Fibroblast of pulmonary artery (primary cell): ENCODE data around the gene RIC1.

Experiments used
- DNase-seq: peaks from one replicate; pipeline ENCODE4 v3.0.0-alpha.2; 2010; ENCODE audit warnings: low read depth
- H3K4me3 ChIP-seq: replicated peaks from 2 replicates; pipeline ENCODE4 v1.5.1; 2011; ENCODE audit warnings: low read depth, mild to moderate bottlenecking, control low read depth, low read length, moderate library complexity
- TF ChIP-seq, protein P1 (sequence below): IDR thresholded peaks from 2 replicates; pipeline ENCODE4 v1.5.1; 2011; ENCODE audit warnings: mild to moderate bottlenecking, control low read depth, low read length, inconsistent platforms; ENCODE audit errors: missing control alignments

Gene RIC1

DNA sequence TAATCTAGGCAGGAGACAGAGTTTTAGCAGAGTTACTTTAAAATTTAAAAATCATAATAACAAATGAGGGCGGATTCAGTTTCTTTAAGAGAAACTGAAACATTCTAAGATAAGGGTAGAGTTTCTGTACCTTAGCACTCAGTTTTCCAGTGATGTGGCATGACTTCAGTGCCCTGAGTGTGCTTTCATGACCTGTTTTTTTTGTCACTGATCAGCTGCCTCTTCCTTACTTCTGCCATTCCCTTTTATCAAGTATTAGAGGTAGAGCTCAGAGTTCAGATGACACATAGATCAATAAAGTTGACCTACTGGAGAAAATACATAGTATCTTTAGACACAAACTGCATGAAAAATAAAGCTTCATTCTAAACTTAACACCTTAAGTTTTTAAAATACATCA is 121.7 kb downstream of the RIC1 start:
- TF ChIP-seq, protein P1, sequence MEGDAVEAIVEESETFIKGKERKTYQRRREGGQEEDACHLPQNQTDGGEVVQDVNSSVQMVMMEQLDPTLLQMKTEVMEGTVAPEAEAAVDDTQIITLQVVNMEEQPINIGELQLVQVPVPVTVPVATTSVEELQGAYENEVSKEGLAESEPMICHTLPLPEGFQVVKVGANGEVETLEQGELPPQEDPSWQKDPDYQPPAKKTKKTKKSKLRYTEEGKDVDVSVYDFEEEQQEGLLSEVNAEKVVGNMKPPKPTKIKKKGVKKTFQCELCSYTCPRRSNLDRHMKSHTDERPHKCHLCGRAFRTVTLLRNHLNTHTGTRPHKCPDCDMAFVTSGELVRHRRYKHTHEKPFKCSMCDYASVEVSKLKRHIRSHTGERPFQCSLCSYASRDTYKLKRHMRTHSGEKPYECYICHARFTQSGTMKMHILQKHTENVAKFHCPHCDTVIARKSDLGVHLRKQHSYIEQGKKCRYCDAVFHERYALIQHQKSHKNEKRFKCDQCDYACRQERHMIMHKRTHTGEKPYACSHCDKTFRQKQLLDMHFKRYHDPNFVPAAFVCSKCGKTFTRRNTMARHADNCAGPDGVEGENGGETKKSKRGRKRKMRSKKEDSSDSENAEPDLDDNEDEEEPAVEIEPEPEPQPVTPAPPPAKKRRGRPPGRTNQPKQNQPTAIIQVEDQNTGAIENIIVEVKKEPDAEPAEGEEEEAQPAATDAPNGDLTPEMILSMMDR = no peak
- no peak overlapping the region for H3K4me3 ChIP-seq
- DNase-seq = no peak

DNA sequence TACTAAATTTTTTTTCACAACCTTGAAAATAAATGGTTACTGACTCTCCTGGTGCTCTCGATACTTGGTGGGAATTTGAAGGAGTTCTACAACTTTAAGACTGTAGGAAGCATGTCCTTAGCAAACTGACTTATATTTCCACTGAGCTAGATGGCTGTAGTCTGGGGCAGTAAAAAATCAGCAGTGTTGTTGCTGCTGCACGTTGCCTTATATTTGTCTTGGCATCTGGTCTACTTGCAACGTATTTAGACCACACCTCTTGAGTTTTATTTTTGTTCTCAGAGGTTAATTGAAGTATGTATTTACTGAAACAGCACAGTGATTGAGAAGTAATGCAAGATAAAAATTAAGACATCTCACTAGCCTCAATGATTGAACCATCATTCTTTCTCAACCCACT is 127.7 kb downstream of the RIC1 start:
- no peak for DNase-seq
- TF ChIP-seq, protein P1 = no peak
- no peak overlapping the region for H3K4me3 ChIP-seq

DNA sequence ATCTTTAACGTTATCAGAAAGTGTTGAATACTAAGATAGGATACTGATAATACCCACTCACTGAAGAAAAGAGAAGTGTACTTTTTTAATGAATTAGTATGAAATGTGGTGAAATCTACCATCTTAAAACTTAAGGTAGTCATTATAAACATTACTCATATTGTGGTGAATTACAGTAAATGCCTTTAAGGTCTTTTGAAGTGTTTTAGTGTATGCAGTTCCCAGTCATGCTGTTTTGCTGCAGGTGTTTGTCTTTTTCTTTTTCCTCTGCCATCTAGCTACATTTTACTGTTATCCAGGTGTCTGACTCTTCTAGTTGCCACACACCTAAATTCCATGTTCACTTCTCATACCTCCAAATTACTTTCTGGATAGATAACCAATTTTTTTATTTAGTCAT is 131.4 kb downstream of the RIC1 start:
- DNase-seq = no peak
- H3K4me3 ChIP-seq = no peak overlapping the region
- TF ChIP-seq, protein P1 = no peak

DNA sequence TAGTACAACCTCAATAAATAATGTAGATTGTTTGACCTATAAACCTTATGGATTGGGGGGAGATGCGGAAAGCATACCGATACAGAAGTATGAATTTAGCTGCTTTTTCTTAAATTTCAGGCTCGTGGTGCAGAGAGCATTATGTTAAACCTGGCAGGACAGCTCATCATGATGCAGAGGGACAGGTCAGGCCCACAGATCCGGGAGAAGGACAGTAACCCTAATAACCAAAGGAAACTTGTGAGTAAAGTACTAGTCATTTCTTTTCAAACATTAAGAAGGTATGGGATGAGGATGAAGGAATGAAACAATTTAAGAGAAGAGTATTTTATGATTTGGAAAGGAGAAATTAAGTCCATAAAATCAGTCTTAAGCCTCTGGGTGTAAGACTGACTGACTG is 133.5 kb downstream of the RIC1 start:
- TF ChIP-seq, protein P1 = no peak

DNA sequence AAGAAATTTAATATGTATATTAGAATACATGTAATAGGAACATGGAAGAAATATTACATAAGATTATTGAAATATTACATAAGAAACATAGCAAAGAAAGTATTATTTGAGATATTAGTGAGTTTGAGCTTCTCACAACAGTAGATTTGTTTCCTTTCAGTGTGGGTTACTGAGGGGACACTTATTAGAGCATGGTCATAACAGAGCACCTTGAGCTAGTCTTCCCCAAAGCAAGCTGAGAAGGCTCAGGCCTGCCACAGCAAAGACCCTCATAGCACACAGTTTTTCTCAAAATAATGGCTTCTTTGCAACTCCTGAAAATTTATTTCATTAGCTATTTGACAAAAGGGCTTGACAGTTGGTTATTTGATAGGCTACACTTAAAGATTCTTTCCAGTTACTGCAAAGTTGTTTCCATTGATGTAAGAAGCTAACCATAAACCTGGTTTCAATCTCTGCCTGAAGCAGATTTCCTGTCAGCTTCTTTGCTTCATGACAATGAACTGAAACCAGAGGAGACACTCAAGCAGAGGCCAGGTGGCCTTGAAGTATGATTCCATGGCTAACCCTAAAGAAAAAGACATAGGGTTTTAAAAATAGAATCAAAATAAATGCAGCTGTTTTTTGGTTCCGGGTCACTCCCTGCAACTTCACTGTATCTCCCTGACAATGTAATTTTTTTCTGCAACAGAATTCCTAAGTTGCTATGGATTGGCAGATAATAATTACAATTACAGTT is 135.4 kb downstream of the RIC1 start:
- no peak overlapping the region for H3K4me3 ChIP-seq
- TF ChIP-seq, protein P1 = no peak
- DNase-seq = no peak

More for the DNA sequence above, 133.5 kb downstream of the RIC1 start:
- DNase-seq = no peak
- no peak overlapping the region for H3K4me3 ChIP-seq

DNA sequence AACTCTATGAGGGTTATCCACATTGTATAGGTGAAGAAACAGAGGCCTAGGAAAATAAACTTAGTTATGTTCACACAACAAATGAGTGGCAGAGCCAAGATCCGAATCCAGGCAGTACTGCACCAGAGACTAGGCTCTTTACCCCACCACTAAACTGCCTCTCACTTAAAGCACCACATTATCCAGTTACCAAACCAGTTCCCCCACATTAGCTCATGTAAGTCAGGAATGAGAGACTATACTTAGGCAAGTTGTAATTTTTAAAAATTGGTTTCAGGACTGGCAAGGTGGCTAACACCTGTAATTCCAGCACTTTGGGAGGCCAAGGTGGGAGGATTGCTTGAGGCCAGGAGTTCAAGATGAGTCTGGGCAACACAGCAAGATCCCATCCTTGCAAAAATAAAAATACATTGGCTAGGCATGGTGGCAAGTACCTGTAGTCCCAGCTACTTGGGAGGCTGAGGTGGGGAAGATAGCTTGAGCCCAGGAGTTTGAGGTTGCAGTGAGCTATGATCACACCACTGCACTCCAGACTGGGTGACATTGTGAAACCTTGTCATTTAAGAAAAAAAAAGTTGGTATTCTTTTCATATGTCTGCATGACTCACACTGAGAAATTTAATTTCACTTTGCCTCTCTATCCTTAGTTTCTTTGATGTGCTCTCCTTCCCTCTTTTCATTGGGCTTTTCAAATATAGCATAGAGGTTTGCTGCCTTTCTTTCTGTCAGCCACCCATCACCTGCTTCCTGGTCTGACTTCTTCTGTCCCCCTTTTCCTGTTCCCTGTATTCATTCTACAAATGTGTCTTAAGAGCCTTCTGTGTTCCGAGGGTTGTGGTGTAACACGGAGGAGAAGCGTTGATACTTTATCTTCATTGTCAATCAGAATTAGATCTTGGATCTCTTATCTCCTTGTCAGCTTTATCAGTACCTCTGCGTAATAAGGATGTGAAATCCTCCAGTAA is 139.3 kb downstream of the RIC1 start:
- TF ChIP-seq, protein P1 = no peak
- no peak overlapping the region for H3K4me3 ChIP-seq
- no peak for DNase-seq
